Mononuclear cell (primary cell): ENCODE results near the gene GSTM4. TPM values are rescaled to one million over a fixed set of nuclear protein-coding genes. Genes with fewer than 3 reads are reported as not detected.
A peak's percentile ranks its signal among the peaks of the same experiment; 100 is the strongest.
"Not testable (repeated sequence)": the region's sequence is repeated elsewhere in the genome, so short reads cannot be mapped to it uniquely, and the experiment has no call there.

ENCODE experiments used
- H3K27me3 ChIP-seq: 2 replicates; pipeline ENCODE4 v1.6.0; 2011; ENCODE audit warnings: low read length, control low read depth; ENCODE audit not compliant: insufficient read depth
- H3K4me1 ChIP-seq: 2 replicates; pipeline ENCODE4 v1.5.1; 2011; ENCODE audit warnings: mild to moderate bottlenecking, low read length, control low read depth; ENCODE audit not compliant: insufficient read depth
- H3K4me3 ChIP-seq: 2 replicates; pipeline ENCODE4 v1.5.1; 2011; ENCODE audit warnings: mild to moderate bottlenecking, low read length, moderate library complexity
- H3K9me3 ChIP-seq: 2 replicates; pipeline ENCODE4 v1.5.1; 2011; ENCODE audit warnings: low read depth, mild to moderate bottlenecking, control low read depth, low read length
- total RNA-seq: library from RNA; depleted of rRNA; stranded (reverse); fragments of >200 nt; gene quantifications from one replicate; pipeline ENCODE4 v1.2.3, GENCODE V29; 2012

Gene GSTM4
- total RNA-seq, 1 donor: 8.4 TPM

DNA sequence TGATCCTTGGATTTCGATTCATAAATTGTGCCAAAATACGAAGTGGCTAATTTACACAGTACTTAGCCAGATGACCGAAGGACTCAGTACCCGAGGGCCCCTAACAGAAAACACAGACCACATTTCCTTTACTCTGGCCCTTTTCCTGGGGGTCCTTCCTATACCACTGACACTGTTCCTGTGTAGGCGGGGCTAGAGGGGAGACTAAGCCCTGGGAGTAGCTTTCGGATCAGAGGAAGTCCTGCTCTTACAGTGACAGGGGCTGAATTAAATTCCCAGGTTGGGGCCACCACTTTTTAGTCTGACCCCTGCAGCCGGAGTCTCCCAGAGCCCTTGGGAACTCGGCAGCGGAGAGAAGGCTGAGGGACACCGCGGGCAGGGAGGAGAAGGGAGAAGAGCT is 31.2 kb downstream of the GSTM4 start:
- not testable (repeated sequence) for H3K4me3 ChIP-seq, H3K9me3 ChIP-seq, H3K27me3 ChIP-seq, H3K4me1 ChIP-seq

DNA sequence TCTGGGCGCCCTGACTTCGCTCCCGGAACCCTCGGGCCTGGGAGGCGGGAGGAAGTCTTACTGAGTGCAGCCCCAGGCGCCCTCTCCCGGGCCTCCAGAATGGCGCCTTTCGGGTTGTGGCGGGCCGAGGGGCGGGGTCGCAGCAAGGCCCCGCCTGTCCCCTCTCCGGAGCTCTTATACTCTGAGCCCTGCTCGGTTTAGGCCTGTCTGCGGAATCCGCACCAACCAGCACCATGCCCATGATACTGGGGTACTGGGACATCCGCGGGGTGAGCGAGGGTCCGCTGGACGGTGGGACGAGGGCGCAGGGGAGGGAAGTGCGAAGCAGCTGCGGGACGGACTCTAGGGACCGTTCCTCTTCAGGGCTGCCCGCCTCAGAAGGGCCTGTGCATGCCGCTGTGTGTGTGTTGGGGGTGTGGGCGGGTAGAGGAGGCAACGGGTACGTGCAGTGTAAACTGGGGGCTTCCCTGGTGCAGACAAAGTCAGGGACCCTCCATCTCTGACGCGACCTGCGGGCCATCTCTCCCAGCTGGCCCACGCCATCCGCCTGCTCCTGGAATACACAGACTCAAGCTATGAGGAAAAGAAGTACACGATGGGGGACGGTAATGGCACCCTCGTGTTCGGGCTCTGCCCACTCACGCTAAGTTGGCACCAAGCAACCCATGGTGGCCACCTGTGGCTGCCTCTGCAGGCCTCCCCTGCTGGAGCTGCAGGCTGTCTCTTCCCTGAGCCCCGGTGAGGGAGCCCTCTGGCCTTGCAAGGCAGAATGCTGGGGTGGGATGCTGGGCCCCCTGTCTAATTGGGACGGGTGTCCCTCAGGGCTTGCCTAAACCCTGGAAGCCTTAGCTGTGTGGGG is 32.0 kb downstream of the GSTM4 start, which contains the start of gene GSTM1:
TSS of gene GSTM1 (plus strand) at position 177 of the 859 bp plus-strand sequence. CDS start at position 234, 57 bp downstream.
- no peaks in the 10 kb centered on the region for H3K9me3 ChIP-seq
- no peaks in the 10 kb centered on the region for H3K4me1 ChIP-seq
- H3K4me3 ChIP-seq: peak within 1 kb of the TSS; percentile 16
- no peaks in the 10 kb centered on the region for H3K27me3 ChIP-seq

DNA sequence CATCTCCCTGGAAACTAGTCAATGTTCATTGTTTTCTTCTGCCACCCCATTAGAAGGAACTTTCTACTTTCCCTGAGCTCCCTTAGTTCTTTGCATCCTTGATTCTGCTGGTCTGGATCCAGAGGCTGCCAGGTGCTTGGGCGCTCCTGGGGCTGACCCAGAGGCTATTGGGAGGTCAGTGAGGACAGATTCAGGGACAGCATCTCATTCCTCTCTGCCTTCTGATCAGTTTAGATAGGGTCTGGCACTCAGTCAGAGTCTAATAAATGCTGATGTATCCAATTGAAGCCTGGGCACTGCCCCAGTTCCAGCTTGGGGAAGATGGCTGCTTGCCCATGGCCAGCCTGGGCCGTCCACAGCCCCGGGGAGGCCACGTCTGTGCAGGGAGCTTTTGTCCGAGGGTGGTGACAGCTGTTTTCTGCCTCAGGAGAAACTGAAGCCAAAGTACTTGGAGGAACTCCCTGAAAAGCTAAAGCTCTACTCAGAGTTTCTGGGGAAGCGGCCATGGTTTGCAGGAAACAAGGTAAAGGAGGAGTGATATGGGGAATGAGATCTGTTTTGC is 34.0 kb downstream of the GSTM4 start:
- no peak overlapping the region for H3K4me3 ChIP-seq
- no peaks in the 10 kb centered on the region for H3K4me1 ChIP-seq
- H3K27me3 ChIP-seq: no peaks in the 10 kb centered on the region
- H3K9me3 ChIP-seq: no peaks in the 10 kb centered on the region

DNA sequence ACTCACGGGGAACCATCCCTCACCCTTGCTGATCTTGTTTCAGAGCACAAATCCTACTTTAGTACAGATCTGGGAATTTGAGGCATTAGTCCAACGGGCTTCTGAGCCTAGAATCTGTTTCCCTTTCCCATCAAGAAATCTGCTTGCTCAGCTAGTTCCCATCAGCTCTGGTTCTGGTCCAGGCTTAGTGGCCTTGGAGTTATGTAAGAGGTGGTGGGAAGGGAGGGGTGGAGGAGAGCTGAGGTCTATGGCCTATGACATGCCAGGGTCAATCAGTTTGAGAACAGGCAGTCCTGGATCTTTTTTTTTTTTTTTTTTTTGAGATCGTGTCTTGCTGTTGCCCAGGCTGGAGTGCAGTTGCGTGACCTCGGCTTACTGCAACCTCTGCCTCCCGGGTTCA is 35.9 kb downstream of the GSTM4 start:
- Histone ChIP-seq H3K27me3 (no peaks in the 10 kb centered on the region), H3K9me3 (no peaks in the 10 kb centered on the region), H3K4me3 (no peak overlapping the region), H3K4me1 (no peaks in the 10 kb centered on the region)

DNA sequence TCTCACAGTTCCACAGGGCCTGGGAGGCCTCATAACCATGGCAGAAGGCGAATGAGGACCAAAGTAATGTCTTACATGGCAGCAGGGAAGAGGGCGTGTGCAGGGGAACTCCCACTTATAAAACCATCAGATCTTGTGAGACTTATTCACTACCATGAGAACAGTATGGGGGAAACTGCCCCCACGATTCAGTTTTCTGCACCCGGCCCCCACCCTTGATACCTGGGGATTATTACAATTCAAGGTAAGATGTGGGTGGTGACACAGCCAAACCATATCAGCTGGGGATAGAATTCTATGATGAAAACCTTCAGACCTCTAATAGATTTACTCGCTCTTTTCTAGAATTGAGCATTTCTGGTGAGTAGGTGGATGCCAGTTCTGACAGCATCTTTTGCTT is 38.5 kb downstream of the GSTM4 start:
- H3K4me3 ChIP-seq, H3K4me1 ChIP-seq, H3K27me3 ChIP-seq, H3K9me3 ChIP-seq: not testable (repeated sequence)

DNA sequence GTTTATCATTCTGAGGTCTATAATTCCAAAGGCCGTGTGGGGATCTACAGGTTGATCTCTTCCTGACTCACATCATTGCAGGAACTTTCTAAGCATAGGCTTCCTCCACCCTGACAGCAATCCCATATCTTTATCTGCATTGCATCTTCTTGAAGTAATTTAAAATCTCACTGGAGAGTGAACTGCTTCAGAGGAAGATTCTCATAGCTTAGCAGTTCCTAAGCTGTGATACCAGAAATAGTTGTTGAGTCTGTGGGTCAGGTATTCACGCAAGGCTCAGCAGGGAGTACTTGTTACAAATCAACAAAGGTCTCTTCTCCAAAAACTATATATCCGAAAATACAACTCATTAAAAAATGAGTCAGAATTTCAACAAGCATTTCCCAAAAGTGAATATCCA is 39.2 kb downstream of the GSTM4 start:
- H3K27me3 ChIP-seq, H3K9me3 ChIP-seq: not testable (repeated sequence)

DNA sequence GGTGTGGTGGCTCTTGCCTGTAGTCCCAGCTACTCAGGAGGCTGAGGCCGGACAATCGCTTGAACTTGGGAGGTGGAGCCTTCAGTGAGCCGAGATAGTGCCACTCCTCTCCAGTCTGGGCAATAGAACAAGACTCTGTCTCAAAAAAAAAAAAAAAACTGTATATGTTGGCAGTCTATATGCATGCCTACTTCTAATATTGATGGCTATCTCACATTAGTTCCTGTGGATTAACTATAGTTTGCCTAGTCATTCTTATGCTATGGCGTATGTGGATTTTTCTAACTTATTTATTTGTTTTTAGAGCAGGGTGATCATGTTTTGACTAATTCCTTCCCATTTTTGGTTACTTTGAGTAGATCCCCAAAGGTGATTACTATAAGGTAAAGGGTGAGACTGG is 41.2 kb downstream of the GSTM4 start:
- Histone ChIP-seq H3K4me3 (no peak overlapping the region), H3K9me3 (no peaks in the 10 kb centered on the region), H3K27me3 (no peaks in the 10 kb centered on the region), H3K4me1 (no peaks in the 10 kb centered on the region)

More for the DNA sequence above, 39.2 kb downstream of the GSTM4 start:
- not testable (repeated sequence) for H3K4me3 ChIP-seq, H3K4me1 ChIP-seq

DNA sequence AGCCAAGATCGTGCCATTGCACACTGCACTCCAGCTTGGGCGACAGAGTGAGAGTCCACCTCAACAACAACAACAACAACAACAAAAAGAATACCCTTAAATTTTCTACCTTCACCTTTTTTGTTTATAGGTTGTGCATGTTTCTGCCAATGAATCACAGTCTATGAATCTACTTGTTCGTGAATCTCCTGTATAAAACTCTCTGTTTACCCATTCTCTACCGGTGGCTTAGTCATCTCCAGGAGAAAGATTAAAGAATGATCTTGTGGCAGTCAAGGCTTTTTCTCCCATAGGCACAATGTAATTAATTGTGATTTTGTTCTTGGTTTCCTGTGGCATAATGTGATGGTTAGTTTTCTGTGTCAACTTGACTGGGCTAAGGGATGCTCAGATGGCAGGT is 42.0 kb downstream of the GSTM4 start:
- not testable (repeated sequence) for H3K4me1 ChIP-seq, H3K4me3 ChIP-seq, H3K9me3 ChIP-seq

DNA sequence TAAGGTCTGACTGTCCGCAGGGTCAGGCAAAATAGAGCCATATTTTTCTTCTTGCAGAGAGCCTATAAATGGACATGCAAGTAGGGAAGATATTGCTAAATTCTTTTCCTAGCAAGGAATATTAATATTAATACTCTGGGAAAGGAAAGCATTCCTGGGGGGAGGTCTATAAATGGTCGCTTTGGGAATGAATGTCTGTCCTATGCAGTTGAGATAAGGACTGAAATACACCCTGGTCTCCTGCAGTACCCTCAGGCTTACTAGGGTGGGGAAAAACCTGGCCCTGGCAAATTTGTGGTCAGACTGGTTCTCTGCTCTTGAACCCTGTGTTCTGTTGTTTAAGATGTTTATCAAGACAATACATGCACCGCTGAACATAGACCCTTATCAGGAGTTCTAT is 47.0 kb downstream of the GSTM4 start:
- H3K9me3 ChIP-seq, H3K4me1 ChIP-seq, H3K4me3 ChIP-seq, H3K27me3 ChIP-seq: not testable (repeated sequence)

More for the DNA sequence above, 42.0 kb downstream of the GSTM4 start:
- not testable (repeated sequence) for H3K27me3 ChIP-seq

DNA sequence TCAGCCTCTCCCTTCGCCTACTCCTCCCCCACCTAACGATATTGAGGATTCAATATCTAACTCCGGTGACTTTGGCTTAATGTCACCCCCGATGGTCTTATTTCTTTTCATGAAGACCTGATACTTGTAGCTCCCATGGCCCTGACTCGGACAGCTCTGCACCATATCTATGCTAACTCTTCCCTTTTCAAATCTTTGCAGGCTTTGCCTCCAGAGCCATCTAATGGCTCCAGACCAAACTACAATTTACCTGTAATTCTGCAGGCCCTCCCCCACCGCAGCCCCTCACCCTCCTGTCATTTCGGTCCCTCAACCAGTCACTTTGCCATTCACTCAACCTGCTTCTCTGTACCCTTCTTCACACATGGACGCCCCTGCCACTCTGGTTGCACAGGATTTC is 48.3 kb downstream of the GSTM4 start:
- no peaks in the 10 kb centered on the region for H3K9me3 ChIP-seq
- H3K27me3 ChIP-seq: no peaks in the 10 kb centered on the region
- H3K4me3 ChIP-seq: no peak overlapping the region
- no peaks in the 10 kb centered on the region for H3K4me1 ChIP-seq

DNA sequence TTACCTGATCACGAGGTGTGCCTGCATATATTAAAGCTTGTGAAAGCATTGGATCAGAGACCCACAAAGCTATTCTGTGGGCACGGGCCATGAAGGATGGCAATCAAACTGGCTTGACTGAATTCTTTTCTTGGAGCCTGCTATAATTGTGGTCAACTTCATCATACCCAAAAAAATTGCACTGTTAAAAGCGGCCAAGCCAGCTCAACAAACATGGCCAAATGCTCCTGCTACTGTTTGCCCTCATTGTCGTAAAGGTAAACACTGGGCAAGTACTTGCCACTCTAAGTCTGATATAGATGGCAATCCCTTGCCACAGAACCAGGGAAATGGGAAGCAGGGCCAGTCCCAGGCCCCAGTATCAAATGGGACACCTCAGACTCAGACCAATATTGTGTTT is 49.5 kb downstream of the GSTM4 start:
- H3K9me3 ChIP-seq: no peaks in the 10 kb centered on the region
- H3K4me1 ChIP-seq: no peaks in the 10 kb centered on the region
- H3K27me3 ChIP-seq: no peaks in the 10 kb centered on the region
- no peak overlapping the region for H3K4me3 ChIP-seq

DNA sequence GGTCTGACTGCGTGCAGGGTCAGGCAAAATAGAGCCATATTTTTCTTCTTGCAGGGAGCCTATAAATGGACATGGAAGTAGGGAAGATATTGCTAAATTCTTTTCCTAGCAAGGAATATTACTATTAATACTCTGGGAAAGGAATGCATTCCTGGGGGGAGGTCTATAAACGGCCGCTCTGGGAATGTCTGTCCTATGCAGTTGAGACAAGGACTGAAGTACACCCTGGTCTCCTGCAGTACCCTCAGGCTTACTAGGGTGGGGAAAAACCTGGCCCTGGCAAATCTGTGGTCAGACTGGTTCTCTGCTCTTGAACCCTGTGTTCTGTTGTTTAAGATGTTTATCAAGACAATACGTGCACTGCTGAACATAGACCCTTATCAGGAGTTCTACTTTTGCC is 53.0 kb downstream of the GSTM4 start:
- H3K4me1 ChIP-seq, H3K4me3 ChIP-seq, H3K9me3 ChIP-seq, H3K27me3 ChIP-seq: not testable (repeated sequence)

DNA sequence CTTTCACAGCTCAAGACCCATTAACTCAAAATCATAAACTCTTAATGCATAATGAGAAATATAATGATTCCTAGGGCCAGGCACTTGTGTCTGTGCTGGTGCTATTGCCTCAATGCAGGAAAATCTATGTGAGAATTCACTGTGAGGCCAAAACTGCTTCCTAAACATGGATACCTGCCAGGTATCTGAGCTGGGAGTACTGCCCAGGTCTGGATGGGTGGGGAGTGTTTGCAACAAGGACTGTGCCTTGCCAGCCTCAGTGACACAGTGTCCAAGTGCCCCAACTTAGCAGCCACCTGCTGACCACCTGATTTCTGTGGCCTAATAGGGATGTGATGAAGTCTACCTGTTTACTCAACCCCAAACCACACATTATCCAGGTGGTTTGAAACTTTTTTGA is 53.9 kb downstream of the GSTM4 start:
- H3K9me3 ChIP-seq, H3K4me3 ChIP-seq, H3K4me1 ChIP-seq, H3K27me3 ChIP-seq: not testable (repeated sequence)
